Superior temporal gyrus (tissue), 1 donor: ENCODE results near the gene ABCC6.
"Not testable (repeated sequence)": the region's sequence is repeated elsewhere in the genome, so short reads cannot be mapped to it uniquely, and the experiment has no call there.

Experiments
- DNase-seq: peaks from one replicate; pipeline ENCODE4 v3.0.0-alpha.2; 2016; ENCODE audit errors: extremely low spot score

The ABCC6 gene

GRCh38 chr16:16112450-16113053 is 110.7 kb downstream of the ABCC6 start:
- DNase-seq, result no peak

- no peak for DNase-seq
These were observed 111.7 kb downstream of the ABCC6 start for GRCh38 chr16:16111639-16112038.

- no peak for DNase-seq
These were observed 113.2 kb downstream of the ABCC6 start for GRCh38 chr16:16110111-16110490.

- DNase-seq, result no peak
These were observed 113.7 kb downstream of the ABCC6 start for GRCh38 chr16:16109453-16110110.

- no peak for DNase-seq
These were observed 114.5 kb downstream of the ABCC6 start for GRCh38 chr16:16108759-16109158.

GRCh38 chr16:16107839-16108238 is 115.5 kb downstream of the ABCC6 start:
- no peak for DNase-seq

- DNase-seq, result no peak
These were observed 116.8 kb downstream of the ABCC6 start for GRCh38 chr16:16106466-16106865.

GRCh38 chr16:16105646-16106045 is 117.6 kb downstream of the ABCC6 start:
- DNase-seq, result no peak

- not testable (repeated sequence) for DNase-seq
These were observed 118.5 kb downstream of the ABCC6 start for GRCh38 chr16:16104804-16105141.

GRCh38 chr16:16104132-16104803 is 119.0 kb downstream of the ABCC6 start:
- DNase-seq, result not testable (repeated sequence)

GRCh38 chr16:16102738-16103137 is 120.6 kb downstream of the ABCC6 start:
- no peak for DNase-seq

GRCh38 chr16:16101585-16101984 is 121.7 kb downstream of the ABCC6 start:
- DNase-seq, result no peak

- no peak for DNase-seq
These were observed 122.7 kb downstream of the ABCC6 start for GRCh38 chr16:16100631-16101030.

GRCh38 chr16:16099320-16099719 is 124.0 kb downstream of the ABCC6 start:
- DNase-seq, result no peak
